AG09309 (cell line): ENCODE data around the gene TBPL2.

Experiments
- DNase-seq: peaks from one replicate; pipeline ENCODE4 v3.0.0-alpha.2; 2010; ENCODE audit warnings: low read depth
- H3K4me3 ChIP-seq: 2 replicates; pipeline ENCODE4 v1.5.1; 2011; ENCODE audit warnings: mild to moderate bottlenecking, low read depth, low read length, moderate library complexity; ENCODE audit not compliant: control insufficient read depth
- CTCF ChIP-seq: IDR thresholded peaks from 2 replicates; pipeline ENCODE4 v1.5.1; 2011; ENCODE audit warnings: mild to moderate bottlenecking, low read depth, low read length, inconsistent platforms; ENCODE audit not compliant: insufficient read depth, control insufficient read depth; ENCODE audit errors: missing control alignments

TBPL2 gene

GRCh38 chr14:55433880-55434804, 6.3 kb downstream of the TBPL2 start:
- TF ChIP-seq CTCF, result no peak
- no peak for DNase-seq

DNA sequence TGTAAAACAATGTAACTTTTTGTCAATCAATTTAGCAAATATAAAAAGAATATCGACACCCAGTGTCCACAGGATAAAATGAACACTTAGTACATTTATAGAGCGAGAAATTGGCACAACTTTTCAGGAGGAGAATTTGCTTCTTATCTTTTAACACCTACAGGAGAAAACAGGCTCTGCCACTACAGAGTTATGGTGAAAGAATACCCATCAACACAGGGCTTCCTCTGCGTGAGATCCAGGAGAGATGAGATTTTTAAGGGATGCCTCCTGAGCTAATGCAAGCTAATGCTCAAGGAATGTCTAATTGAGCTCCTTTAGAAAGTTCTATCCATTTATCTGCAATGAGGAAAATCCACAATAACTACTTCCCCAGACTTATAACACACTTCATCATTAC, 7.8 kb downstream of the TBPL2 start:
- TF ChIP-seq CTCF, result no peak
- no peak overlapping the region for H3K4me3 ChIP-seq
- no peak for DNase-seq

More at GRCh38 chr14:55433880-55434804, 6.3 kb downstream of the TBPL2 start:
- H3K4me3 ChIP-seq, result no peak overlapping the region

- DNase-seq, result peak; percentile 63
- peak; percentile 53 for TF ChIP-seq CTCF
Observed at GRCh38 chr14:55430024-55430690, 10.3 kb downstream of the TBPL2 start.

DNA sequence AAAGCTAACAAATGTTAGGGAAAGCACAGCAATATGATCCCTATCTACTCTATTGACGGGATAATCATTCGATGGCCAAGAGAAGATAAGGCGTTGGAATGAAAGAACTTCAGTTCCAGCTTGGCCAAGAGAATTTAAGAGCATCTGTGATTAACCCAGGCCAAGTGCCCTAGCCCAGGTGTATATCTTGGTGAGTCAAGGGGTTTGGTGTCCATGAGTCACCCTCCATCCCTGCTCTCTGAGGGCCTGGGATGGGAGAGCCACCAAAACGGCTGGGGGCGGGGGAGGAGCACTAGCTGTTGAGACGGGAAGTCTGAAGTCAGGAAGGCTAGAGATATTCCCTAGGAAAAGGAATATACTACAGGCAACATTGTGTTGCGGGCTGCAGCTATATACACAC, 13.0 kb downstream of the TBPL2 start:
- DNase-seq, result no peak
- TF ChIP-seq CTCF, result no peak

More at GRCh38 chr14:55430024-55430690, 10.3 kb downstream of the TBPL2 start:
- no peak overlapping the region for H3K4me3 ChIP-seq

GRCh38 chr14:55426891-55427290, 13.5 kb downstream of the TBPL2 start:
- no peak for TF ChIP-seq CTCF
- DNase-seq, result no peak
- H3K4me3 ChIP-seq, result no peak overlapping the region

More for the DNA sequence above, 13.0 kb downstream of the TBPL2 start:
- no peak overlapping the region for H3K4me3 ChIP-seq

- TF ChIP-seq CTCF, result no peak
- H3K4me3 ChIP-seq, result no peak overlapping the region
- no peak for DNase-seq
Observed at GRCh38 chr14:55425091-55425490, 15.3 kb downstream of the TBPL2 start.
